ENCODE data around the gene NOP9.

Gene NOP9

DNA sequence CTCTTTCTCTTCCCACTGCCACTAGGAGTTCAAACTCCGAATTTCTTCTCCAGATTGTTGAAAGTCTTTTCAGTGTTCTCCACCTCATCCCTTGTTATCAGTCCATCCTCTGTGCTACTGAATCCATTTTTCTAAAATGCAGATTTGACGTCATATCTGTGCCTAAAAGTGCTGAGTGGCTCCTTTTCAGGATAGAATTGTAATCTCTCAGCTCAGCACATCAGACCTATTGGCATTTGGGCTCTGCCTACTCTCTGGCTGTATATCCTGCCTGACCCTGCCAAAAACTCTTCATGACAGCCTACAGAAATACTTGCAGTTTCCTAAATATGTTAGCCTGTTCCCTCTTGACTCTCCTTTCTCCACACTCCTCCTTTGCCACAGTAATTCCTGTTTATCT is 27.2 kb upstream of the NOP9 start:
- H2AFZ ChIP-seq (ENCODE audit: low read depth, low read length) = no peak overlapping the region
- no peak for ATAC-seq (ENCODE audit: insufficient read depth, low read depth)

DNA sequence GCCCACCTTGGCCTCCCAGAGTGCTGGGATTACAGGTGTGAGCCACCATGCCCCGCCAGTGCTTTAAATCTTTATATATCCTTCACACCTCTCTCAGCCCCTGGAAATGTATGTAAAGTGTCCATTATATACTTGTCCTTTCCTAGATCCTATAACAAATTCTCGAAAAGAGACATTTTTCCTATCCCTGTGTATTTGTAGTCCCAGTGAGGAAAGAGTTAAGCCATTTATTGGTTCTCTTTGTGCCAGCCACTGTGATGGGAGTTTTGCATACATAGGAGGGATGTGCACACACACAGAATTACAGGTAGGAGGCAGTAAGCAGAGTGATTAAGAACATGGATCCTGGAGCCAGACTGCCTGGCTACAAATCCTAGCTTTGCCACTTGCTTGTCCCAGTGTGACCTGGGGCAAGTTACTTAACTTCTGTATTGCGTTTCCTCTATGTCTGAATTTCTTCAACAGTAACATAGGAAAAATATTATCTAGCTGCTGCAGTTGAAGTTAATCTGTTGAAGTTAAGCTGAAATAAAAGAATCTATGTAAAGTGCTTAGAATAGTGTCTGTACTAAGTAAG is 26.1 kb upstream of the NOP9 start:
- no peaks in the 10 kb centered on the region for H4K20me1 ChIP-seq (ENCODE audit: insufficient read depth, low read length)
- H3K4me1 ChIP-seq (ENCODE audit: insufficient read depth, low read length) = peaks cover 27% of the 10 kb centered on the region
- H3K4me2 ChIP-seq (ENCODE audit: insufficient read depth, low read length) = no peak overlapping the region
- no peaks in the 10 kb centered on the region for H3K36me3 ChIP-seq (ENCODE audit: insufficient read depth, low read length)
- no peak for ATAC-seq (ENCODE audit: insufficient read depth, low read depth)
- H3K9me3 ChIP-seq (ENCODE audit: insufficient read depth, low read length, severe bottlenecking) = no peaks in the 10 kb centered on the region
- no peak for DNase-seq
- peaks cover 6% of the 10 kb centered on the region; the same call in 1 of the 2 replicates for H3K79me2 ChIP-seq (ENCODE audit: insufficient read depth, low read length)
- no peak overlapping the region for H3K27ac ChIP-seq (ENCODE audit: low read length)
- H3K9ac ChIP-seq (ENCODE audit: low read depth, low read length) = no peak overlapping the region
- no peaks in the 10 kb centered on the region for H3K27me3 ChIP-seq (ENCODE audit: insufficient read depth, low read length, poor library complexity)
- TF ChIP-seq, protein P1, sequence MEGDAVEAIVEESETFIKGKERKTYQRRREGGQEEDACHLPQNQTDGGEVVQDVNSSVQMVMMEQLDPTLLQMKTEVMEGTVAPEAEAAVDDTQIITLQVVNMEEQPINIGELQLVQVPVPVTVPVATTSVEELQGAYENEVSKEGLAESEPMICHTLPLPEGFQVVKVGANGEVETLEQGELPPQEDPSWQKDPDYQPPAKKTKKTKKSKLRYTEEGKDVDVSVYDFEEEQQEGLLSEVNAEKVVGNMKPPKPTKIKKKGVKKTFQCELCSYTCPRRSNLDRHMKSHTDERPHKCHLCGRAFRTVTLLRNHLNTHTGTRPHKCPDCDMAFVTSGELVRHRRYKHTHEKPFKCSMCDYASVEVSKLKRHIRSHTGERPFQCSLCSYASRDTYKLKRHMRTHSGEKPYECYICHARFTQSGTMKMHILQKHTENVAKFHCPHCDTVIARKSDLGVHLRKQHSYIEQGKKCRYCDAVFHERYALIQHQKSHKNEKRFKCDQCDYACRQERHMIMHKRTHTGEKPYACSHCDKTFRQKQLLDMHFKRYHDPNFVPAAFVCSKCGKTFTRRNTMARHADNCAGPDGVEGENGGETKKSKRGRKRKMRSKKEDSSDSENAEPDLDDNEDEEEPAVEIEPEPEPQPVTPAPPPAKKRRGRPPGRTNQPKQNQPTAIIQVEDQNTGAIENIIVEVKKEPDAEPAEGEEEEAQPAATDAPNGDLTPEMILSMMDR (IDR thresholded peaks at IDR 0.05; ENCODE audit: borderline replicate concordance, extremely low read depth, low read length, poor library complexity, severe bottlenecking) = peak; percentile 17
- no peak for TF ChIP-seq EZH2 (IDR thresholded peaks at IDR 0.05; ENCODE audit: borderline replicate concordance, low read depth, low read length, severe bottlenecking)
- H2AFZ ChIP-seq (ENCODE audit: low read depth, low read length) = no peak overlapping the region
- no peak overlapping the region for H3K4me3 ChIP-seq (ENCODE audit: low read depth in 1 of 2, low read length in 2 of 2)

More for the DNA sequence above, 27.2 kb upstream of the NOP9 start:
- Histone ChIP-seq H3K79me2 (ENCODE audit: insufficient read depth, low read length) (peaks cover 6% of the 10 kb centered on the region; the same call in 1 of the 2 replicates), H3K27ac (ENCODE audit: low read length) (no peak overlapping the region), H3K4me3 (ENCODE audit: low read depth in 1 of 2, low read length in 2 of 2) (no peak overlapping the region), H3K27me3 (ENCODE audit: insufficient read depth, low read length, poor library complexity) (no peaks in the 10 kb centered on the region), H3K4me2 (ENCODE audit: insufficient read depth, low read length) (peak overlapping the region; percentile 90; the same call in 1 of the 2 replicates), H4K20me1 (ENCODE audit: insufficient read depth, low read length) (no peaks in the 10 kb centered on the region), H3K9ac (ENCODE audit: low read depth, low read length) (peak overlapping the region; percentile 95; the same call in 1 of the 2 replicates), H3K4me1 (ENCODE audit: insufficient read depth, low read length) (peaks cover 27% of the 10 kb centered on the region), H3K9me3 (ENCODE audit: insufficient read depth, low read length, severe bottlenecking) (no peaks in the 10 kb centered on the region), H3K36me3 (ENCODE audit: insufficient read depth, low read length) (peaks cover 4% of the 10 kb centered on the region; the same call in 1 of the 2 replicates)
- DNase-seq = no peak
- no peak for TF ChIP-seq EZH2 (IDR thresholded peaks at IDR 0.05; ENCODE audit: borderline replicate concordance, low read depth, low read length, severe bottlenecking)
- TF ChIP-seq, protein P1 (IDR thresholded peaks at IDR 0.05; ENCODE audit: borderline replicate concordance, extremely low read depth, low read length, poor library complexity, severe bottlenecking) = no peak

DNA sequence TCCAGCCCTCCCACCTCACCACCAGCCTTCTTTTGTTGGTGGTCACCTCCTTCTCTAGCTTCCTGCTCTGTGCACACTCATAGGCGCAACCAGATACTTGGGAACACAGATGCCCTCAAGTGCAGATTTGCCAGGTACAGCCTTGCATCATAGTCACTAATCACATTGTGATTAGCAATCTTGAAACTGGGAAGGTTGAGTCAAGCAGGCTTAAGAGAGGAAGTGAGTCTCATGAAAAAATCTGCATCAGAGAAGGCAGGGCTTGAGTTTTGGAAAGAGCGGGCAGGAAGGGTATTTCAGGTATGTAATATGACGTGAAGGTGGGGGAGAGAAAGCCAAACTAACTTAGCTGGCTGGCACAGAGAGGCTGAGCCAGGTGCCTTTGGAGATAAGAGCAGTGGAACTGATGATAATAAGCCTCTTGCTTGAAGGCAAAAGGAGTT is 25.5 kb upstream of the NOP9 start:
- ATAC-seq (ENCODE audit: insufficient read depth, low read depth) (no peak), DNase-seq (no peak)
- H3K27me3 ChIP-seq (ENCODE audit: insufficient read depth, low read length, poor library complexity) = no peaks in the 10 kb centered on the region
- TF ChIP-seq, protein P1 (IDR thresholded peaks at IDR 0.05; ENCODE audit: borderline replicate concordance, extremely low read depth, low read length, poor library complexity, severe bottlenecking) = no peak
- TF ChIP-seq EZH2 (IDR thresholded peaks at IDR 0.05; ENCODE audit: borderline replicate concordance, low read depth, low read length, severe bottlenecking) = no peak
- no peaks in the 10 kb centered on the region for H3K9me3 ChIP-seq (ENCODE audit: insufficient read depth, low read length, severe bottlenecking)
- no peak overlapping the region for H2AFZ ChIP-seq (ENCODE audit: low read depth, low read length)
- H3K4me1 ChIP-seq (ENCODE audit: insufficient read depth, low read length) = peaks cover 27% of the 10 kb centered on the region
- H3K36me3 ChIP-seq (ENCODE audit: insufficient read depth, low read length) = no peaks in the 10 kb centered on the region
- no peak overlapping the region for H3K4me3 ChIP-seq (ENCODE audit: low read depth in 1 of 2, low read length in 2 of 2)
- no peak overlapping the region for H3K9ac ChIP-seq (ENCODE audit: low read depth, low read length)
- peaks cover 6% of the 10 kb centered on the region; the same call in 1 of the 2 replicates for H3K79me2 ChIP-seq (ENCODE audit: insufficient read depth, low read length)
- no peaks in the 10 kb centered on the region for H4K20me1 ChIP-seq (ENCODE audit: insufficient read depth, low read length)
- no peak overlapping the region for H3K4me2 ChIP-seq (ENCODE audit: insufficient read depth, low read length)
- H3K27ac ChIP-seq (ENCODE audit: low read length) = no peak overlapping the region
